DOHH2 (cell line): ENCODE data around the gene C1QA.

Experiments used
- H3F3A ChIP-seq: fragments of 200-600 bp; sonication (generic), shearing (Covaris generic); 2 replicates; pipeline ENCODE4 v1.6.0; 2016; ENCODE audit warnings: antibody characterized with exemption, mild to moderate bottlenecking; ENCODE audit not compliant: control insufficient read depth, insufficient read depth
- H3K27ac ChIP-seq: fragments of 200-600 bp; sonication (generic); 2 replicates; pipeline ENCODE4 v1.5.1; 2014; ENCODE audit warnings: low read depth, mild to moderate bottlenecking, low read length, moderate library complexity
- H3K27me3 ChIP-seq: fragments of 200-600 bp; sonication (generic); 2 replicates; pipeline ENCODE4 v1.6.1; 2014; ENCODE audit warnings: mild to moderate bottlenecking, low read length, mixed read lengths; ENCODE audit not compliant: control insufficient read depth
- H3K36me3 ChIP-seq: fragments of 200-600 bp; sonication (generic); 2 replicates; pipeline ENCODE4 v1.6.1; 2014; ENCODE audit warnings: mild to moderate bottlenecking, low read length, moderate library complexity, mixed read lengths; ENCODE audit not compliant: control insufficient read depth
- H3K4me1 ChIP-seq: fragments of 200-600 bp; sonication (generic); 2 replicates; pipeline ENCODE4 v1.6.1; 2014; ENCODE audit warnings: mild to moderate bottlenecking, low read length, mixed read lengths; ENCODE audit not compliant: control insufficient read depth
- H3K4me2 ChIP-seq: fragments of 200-600 bp; sonication (generic); 2 replicates; pipeline ENCODE4 v1.6.0; 2014; ENCODE audit warnings: mild to moderate bottlenecking, low read length, moderate library complexity
- H3K4me3 ChIP-seq: fragments of 200-600 bp; sonication (generic); 2 replicates; pipeline ENCODE4 v1.5.1; 2014; ENCODE audit warnings: mild to moderate bottlenecking, low read length, mixed read lengths
- H3K79me2 ChIP-seq: fragments of 200-600 bp; sonication (generic); 2 replicates; pipeline ENCODE4 v1.6.1; 2014; ENCODE audit warnings: mild to moderate bottlenecking, low read length, mixed read lengths; ENCODE audit not compliant: control insufficient read depth
- H3K9me2 ChIP-seq: fragments of 200-600 bp; sonication (generic); replicated peaks from 2 replicates; pipeline ENCODE4 v1.6.1; 2014; ENCODE audit warnings: mild to moderate bottlenecking, low read length, mixed read lengths; ENCODE audit not compliant: control insufficient read depth
- H3K9me3 ChIP-seq: fragments of 200-600 bp; sonication (generic); 2 replicates; pipeline ENCODE4 v1.6.1; 2014; ENCODE audit warnings: antibody characterized with exemption, low read length, mixed read lengths; ENCODE audit not compliant: control insufficient read depth, insufficient read depth
- H4K20me1 ChIP-seq: fragments of 200-600 bp; sonication (generic); 2 replicates; pipeline ENCODE4 v1.6.0; 2014; ENCODE audit warnings: low read depth, mild to moderate bottlenecking, antibody characterized with exemption, low read length, moderate library complexity; ENCODE audit not compliant: control insufficient read depth, insufficient read depth
- EZH2phosphoT487 ChIP-seq: fragments of 200-600 bp; sonication (generic); IDR thresholded peaks from 2 replicates; pipeline ENCODE4 v1.6.1; 2017; ENCODE audit warnings: borderline replicate concordance, mild to moderate bottlenecking, antibody characterized with exemption, low read length, moderate library complexity, mixed read lengths
- TF ChIP-seq, protein P1 (sequence below): fragments of 200-600 bp; sonication (generic); IDR thresholded peaks from one replicate; pipeline ENCODE4 v1.5.1; 2014; ENCODE audit warnings: antibody characterized with exemption, mild to moderate bottlenecking, low read depth, low read length; ENCODE audit not compliant: poor library complexity, severe bottlenecking

C1QA gene

DNA sequence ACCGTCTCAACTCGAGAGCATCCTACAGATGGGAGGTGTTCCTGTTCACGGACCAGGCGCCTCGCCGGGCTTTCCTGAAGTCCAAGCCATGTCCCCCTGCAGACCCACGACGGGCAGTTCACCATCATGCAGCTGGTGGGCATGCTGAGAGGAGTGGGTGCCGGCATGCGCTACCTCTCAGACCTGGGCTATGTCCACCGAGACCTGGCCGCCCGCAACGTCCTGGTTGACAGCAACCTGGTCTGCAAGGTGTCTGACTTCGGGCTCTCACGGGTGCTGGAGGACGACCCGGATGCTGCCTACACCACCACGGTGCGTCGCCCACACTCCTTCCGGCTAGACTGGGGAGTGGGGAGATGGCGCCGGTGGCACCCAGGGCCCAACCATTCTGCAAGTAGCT lies 37.7 kb upstream of the C1QA start:
- Histone ChIP-seq H3K27me3 (no peaks in the 10 kb centered on the region), H3K27ac (no peak overlapping the region), H3K36me3 (no peaks in the 10 kb centered on the region), H3K4me2 (no peak overlapping the region), H3K79me2 (no peaks in the 10 kb centered on the region), H3K4me1 (no peaks in the 10 kb centered on the region), H3K9me2 (no peaks in the 10 kb centered on the region), H3F3A (no peaks in the 10 kb centered on the region), H3K9me3 (no peaks in the 10 kb centered on the region), H3K4me3 (no peak overlapping the region), H4K20me1 (no peaks in the 10 kb centered on the region)
- TF ChIP-seq, protein P1, sequence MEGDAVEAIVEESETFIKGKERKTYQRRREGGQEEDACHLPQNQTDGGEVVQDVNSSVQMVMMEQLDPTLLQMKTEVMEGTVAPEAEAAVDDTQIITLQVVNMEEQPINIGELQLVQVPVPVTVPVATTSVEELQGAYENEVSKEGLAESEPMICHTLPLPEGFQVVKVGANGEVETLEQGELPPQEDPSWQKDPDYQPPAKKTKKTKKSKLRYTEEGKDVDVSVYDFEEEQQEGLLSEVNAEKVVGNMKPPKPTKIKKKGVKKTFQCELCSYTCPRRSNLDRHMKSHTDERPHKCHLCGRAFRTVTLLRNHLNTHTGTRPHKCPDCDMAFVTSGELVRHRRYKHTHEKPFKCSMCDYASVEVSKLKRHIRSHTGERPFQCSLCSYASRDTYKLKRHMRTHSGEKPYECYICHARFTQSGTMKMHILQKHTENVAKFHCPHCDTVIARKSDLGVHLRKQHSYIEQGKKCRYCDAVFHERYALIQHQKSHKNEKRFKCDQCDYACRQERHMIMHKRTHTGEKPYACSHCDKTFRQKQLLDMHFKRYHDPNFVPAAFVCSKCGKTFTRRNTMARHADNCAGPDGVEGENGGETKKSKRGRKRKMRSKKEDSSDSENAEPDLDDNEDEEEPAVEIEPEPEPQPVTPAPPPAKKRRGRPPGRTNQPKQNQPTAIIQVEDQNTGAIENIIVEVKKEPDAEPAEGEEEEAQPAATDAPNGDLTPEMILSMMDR, result no peak
- TF ChIP-seq EZH2phosphoT487, result no peak

DNA sequence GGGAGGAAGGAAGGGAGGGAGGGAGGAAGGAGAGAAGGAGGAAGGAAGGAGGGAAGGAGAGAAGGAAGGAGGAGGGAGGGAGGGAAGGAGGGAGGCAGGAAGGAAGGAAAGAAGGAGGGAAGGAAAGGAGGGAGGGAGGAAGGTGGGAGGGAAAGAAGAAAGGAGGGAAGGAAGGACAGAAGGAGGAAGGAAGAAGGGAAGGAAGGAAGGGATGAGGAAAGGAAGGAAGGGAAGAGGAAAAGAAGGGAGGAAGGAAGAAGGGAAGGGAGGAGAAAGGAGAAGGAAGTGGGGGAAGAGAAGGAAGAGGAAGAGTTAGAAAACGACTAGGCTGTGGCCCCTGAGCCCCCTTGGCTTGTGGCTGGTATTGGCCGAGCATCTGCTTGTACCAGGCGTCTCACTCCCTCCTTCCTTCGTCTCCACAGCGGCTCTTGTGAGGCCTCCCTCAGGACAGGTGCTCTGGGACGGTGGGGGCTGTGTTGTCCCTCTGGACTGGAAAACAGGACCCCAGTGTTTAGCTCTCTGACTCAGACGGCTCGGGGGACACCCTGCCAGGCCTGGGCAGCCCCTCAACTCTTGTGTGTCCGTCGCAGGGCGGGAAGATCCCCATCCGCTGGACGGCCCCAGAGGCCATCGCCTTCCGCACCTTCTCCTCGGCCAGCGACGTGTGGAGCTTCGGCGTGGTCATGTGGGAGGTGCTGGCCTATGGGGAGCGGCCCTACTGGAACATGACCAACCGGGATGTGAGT lies 36.2 kb upstream of the C1QA start:
- TF ChIP-seq, protein P1, result no peak
- no peak for TF ChIP-seq EZH2phosphoT487
- Histone ChIP-seq H3K79me2 (no peaks in the 10 kb centered on the region), H3K27me3 (no peaks in the 10 kb centered on the region)

DNA sequence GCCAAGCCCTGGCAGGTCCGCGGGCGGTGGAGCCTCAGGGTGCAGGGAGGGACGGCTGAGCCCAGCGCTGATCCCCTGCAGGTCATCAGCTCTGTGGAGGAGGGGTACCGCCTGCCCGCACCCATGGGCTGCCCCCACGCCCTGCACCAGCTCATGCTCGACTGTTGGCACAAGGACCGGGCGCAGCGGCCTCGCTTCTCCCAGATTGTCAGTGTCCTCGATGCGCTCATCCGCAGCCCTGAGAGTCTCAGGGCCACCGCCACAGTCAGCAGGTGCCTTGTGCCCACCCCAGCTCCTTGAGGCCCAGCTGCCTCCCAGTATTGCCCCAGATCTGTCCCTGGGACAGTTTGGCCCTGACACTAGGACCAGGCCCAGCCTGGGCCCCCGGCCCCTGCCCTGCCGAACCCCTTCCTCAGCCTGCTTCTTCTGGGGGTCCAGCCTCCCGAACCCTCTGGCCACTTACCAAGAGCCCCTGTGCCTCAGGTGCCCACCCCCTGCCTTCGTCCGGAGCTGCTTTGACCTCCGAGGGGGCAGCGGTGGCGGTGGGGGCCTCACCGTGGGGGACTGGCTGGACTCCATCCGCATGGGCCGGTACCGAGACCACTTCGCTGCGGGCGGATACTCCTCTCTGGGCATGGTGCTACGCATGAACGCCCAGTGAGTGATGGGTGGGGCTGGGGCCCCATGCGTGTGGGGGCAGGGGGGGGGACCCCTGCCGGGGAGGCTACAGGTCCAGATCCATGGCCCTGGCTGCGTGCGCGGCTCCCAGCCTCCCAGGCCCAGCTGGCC lies 35.4 kb upstream of the C1QA start:
- no peak overlapping the region for H3K27ac ChIP-seq
- H4K20me1 ChIP-seq, result no peaks in the 10 kb centered on the region
- no peaks in the 10 kb centered on the region for H3K9me3 ChIP-seq
- H3K4me3 ChIP-seq, result no peak overlapping the region
- no peaks in the 10 kb centered on the region for H3K79me2 ChIP-seq
- no peak overlapping the region for H3K4me2 ChIP-seq
- no peak for TF ChIP-seq EZH2phosphoT487
- TF ChIP-seq, protein P1, result no peak
- H3K4me1 ChIP-seq, result no peaks in the 10 kb centered on the region
- no peaks in the 10 kb centered on the region for H3F3A ChIP-seq
- no peaks in the 10 kb centered on the region for H3K36me3 ChIP-seq
- H3K27me3 ChIP-seq, result no peaks in the 10 kb centered on the region
- no peaks in the 10 kb centered on the region for H3K9me2 ChIP-seq

More for the DNA sequence above, 36.2 kb upstream of the C1QA start:
- no peaks in the 10 kb centered on the region for H3F3A ChIP-seq
- no peaks in the 10 kb centered on the region for H3K9me2 ChIP-seq
- H3K9me3 ChIP-seq, result no peaks in the 10 kb centered on the region
- H3K27ac ChIP-seq, result no peak overlapping the region
- no peak overlapping the region for H3K4me3 ChIP-seq
- no peaks in the 10 kb centered on the region for H3K4me1 ChIP-seq
- H4K20me1 ChIP-seq, result no peaks in the 10 kb centered on the region
- no peaks in the 10 kb centered on the region for H3K36me3 ChIP-seq
- no peak overlapping the region for H3K4me2 ChIP-seq
